HCT116 (cell line): Measurements from ENCODE around the gene HOMER1. TPM values are rescaled to one million over a fixed set of nuclear protein-coding genes. Genes with fewer than 3 reads are reported as not detected.

ENCODE experiments used
- ATAC-seq: fragments of 200-7000 bp; cut with Tn5 transposase; 2 replicates; pipeline ENCODE4 v1.9.1; 2020; ENCODE audit warnings: mild to moderate bottlenecking, moderate library complexity
- BruUV-seq: library from RNA; stranded (reverse); fragments of 400-500 nt; replicated peaks from 2 replicates; lab custom pipeline; 2021; lab: Mats Ljungman, UMichigan
- CTCF ChIA-PET: fragments of 300-600 bp; sonication (Branson Sonifier 250); formaldehyde crosslinking; loops from one replicate; lab custom pipeline; 2021; ENCODE audit warnings: antibody characterized with exemption; lab: Charles Lee
- POLR2A ChIA-PET: fragments of 300-600, 350-600 bp; sonication (Branson Sonifier 250); formaldehyde crosslinking; loops from one replicate; lab custom pipeline; 2021; ENCODE audit warnings: antibody characterized with exemption; lab: Charles Lee
- RAD21 ChIA-PET, 2 experiments: fragments of 300-600 bp; sonication (Branson Sonifier 250); formaldehyde crosslinking; loops; one replicate each; lab custom pipeline; 2023; ENCODE audit warnings: low total read pairs in 2 of 2; ENCODE audit not compliant: uncharacterized antibody in 2 of 2, unreplicated experiment in 2 of 2, low non-redundant PET in 1 of 2; lab: Charles Lee
- DNase-seq: peaks from one replicate; pipeline ENCODE4 v3.0.0-alpha.2; 2010; ENCODE audit warnings: low read depth, low spot score
- H2AFZ ChIP-seq: fragments of 200-600 bp; shearing (Covaris generic), sonication (generic); 2 replicates; pipeline ENCODE4 v1.6.1; 2017; ENCODE audit warnings: low read depth, mixed run types, mixed read lengths, antibody characterized with exemption, low read length; ENCODE audit not compliant: poor library complexity, severe bottlenecking
- H3K27ac ChIP-seq: 2 replicates; pipeline ENCODE4 v1.5.1; 2012; ENCODE audit warnings: low read depth, low read length
- H3K27me3 ChIP-seq: fragments of 200-600 bp; sonication (generic); 2 replicates; pipeline ENCODE4 v1.6.1; 2016; ENCODE audit warnings: mixed run types, low read length, mixed read lengths; ENCODE audit not compliant: insufficient read depth
- H3K36me3 ChIP-seq, 2 experiments: fragments of 200-500 bp in 1 of 2; fragments of 200-600 bp in 1 of 2; sonication (Bioruptor generic) in 1 of 2; sonication (generic) in 1 of 2; 2 replicates each; pipeline versions ENCODE4 v1.5.1 to v1.6.1; 2014 to 2016; ENCODE audit warnings: low read length in 2 of 2, inconsistent platforms in 1 of 2, mixed read lengths in 1 of 2, mixed run types in 1 of 2; ENCODE audit not compliant: insufficient read depth in 2 of 2, control insufficient read depth in 1 of 2
- H3K4me1 ChIP-seq, 2 experiments: fragments of 200-600 bp in 1 of 2; sonication (generic) in 1 of 2; 2 replicates each; pipeline versions ENCODE4 v1.5.1 to v1.6.1; 2012 to 2017; ENCODE audit warnings: low read length in 2 of 2, inconsistent platforms in 1 of 2, mild to moderate bottlenecking in 1 of 2, mixed read lengths in 1 of 2, mixed run types in 1 of 2, moderate library complexity in 1 of 2; ENCODE audit not compliant: insufficient read depth in 2 of 2, control insufficient read depth in 1 of 2
- H3K4me2 ChIP-seq: fragments of 200-600 bp; sonication (generic); 2 replicates; pipeline ENCODE4 v1.6.1; 2017; ENCODE audit warnings: mixed run types, low read length, mixed read lengths
- H3K4me3 ChIP-seq, 2 experiments: fragments of 200-600 bp in 1 of 2; sonication (generic) in 1 of 2; replicated peaks in 1 of 2; 2 replicates each; pipeline ENCODE4 v1.5.1; 2011 to 2016; ENCODE audit warnings: low read length in 2 of 2, control low read depth in 1 of 2, low read depth in 1 of 2, mild to moderate bottlenecking in 1 of 2, mixed read lengths in 1 of 2, mixed run types in 1 of 2
- H3K79me2 ChIP-seq: fragments of 200-600 bp; sonication (generic); 2 replicates; pipeline ENCODE4 v1.6.1; 2017; ENCODE audit warnings: mild to moderate bottlenecking, mixed run types, low read length, moderate library complexity, mixed read lengths; ENCODE audit not compliant: insufficient read depth
- H3K9ac ChIP-seq: fragments of 200-600 bp; sonication (generic); 2 replicates; pipeline ENCODE4 v1.6.1; 2016; ENCODE audit warnings: low read length, mixed read lengths
- H3K9me2 ChIP-seq: fragments of 200-600 bp; sonication (generic), shearing (Covaris generic); 2 replicates; pipeline ENCODE4 v1.6.1; 2017; ENCODE audit warnings: mixed run types, mild to moderate bottlenecking, moderate library complexity; ENCODE audit not compliant: insufficient read depth
- H3K9me3 ChIP-seq, 2 experiments: fragments of 200-500 bp in 1 of 2; fragments of 200-600 bp in 1 of 2; sonication (Bioruptor generic) in 1 of 2; sonication (generic) in 1 of 2; 2 replicates each; pipeline ENCODE4 v1.6.1; 2014 to 2017; ENCODE audit warnings: low read length in 2 of 2, mixed read lengths in 2 of 2, inconsistent platforms in 1 of 2, low read depth in 1 of 2, mild to moderate bottlenecking in 1 of 2, mixed run types in 1 of 2, moderate library complexity in 1 of 2; ENCODE audit not compliant: control insufficient read depth in 1 of 2, insufficient read depth in 1 of 2
- H4K20me1 ChIP-seq: fragments of 200-600 bp; sonication (generic), shearing (Covaris generic); 2 replicates; pipeline ENCODE4 v1.6.1; 2017; ENCODE audit warnings: mixed run types, mild to moderate bottlenecking, moderate library complexity; ENCODE audit not compliant: insufficient read depth
- EZH2 ChIP-seq: fragments of 200-600 bp; sonication (generic); IDR thresholded peaks from 2 replicates; pipeline ENCODE4 v1.6.1; 2017; ENCODE audit warnings: antibody characterized with exemption, mixed run types
- EZH2phosphoT487 ChIP-seq: fragments of 200-600 bp; IDR thresholded peaks from 2 replicates; pipeline ENCODE4 v1.6.1; 2018; ENCODE audit warnings: antibody characterized with exemption, borderline replicate concordance
- JUND ChIP-seq: IDR thresholded peaks from 2 replicates; pipeline ENCODE4 v1.6.1; 2012
- POLR2A ChIP-seq: IDR thresholded peaks from 2 replicates; pipeline ENCODE4 v1.7.0; 2011; ENCODE audit warnings: borderline replicate concordance; ENCODE audit not compliant: insufficient read depth, insufficient read length; ENCODE audit errors: extremely low read depth
- POLR2AphosphoS5 ChIP-seq: IDR thresholded peaks from 2 replicates; pipeline ENCODE4 v1.6.1; 2011; ENCODE audit warnings: mild to moderate bottlenecking, low read depth, low read length, moderate library complexity
- SIN3A ChIP-seq: IDR thresholded peaks from 2 replicates; pipeline ENCODE4 v1.6.1; 2012; ENCODE audit warnings: low read depth
- SP1 ChIP-seq: IDR thresholded peaks from 2 replicates; pipeline ENCODE4 v1.6.1; 2012; ENCODE audit warnings: low read depth
- YY1 ChIP-seq: IDR thresholded peaks from 2 replicates; pipeline ENCODE4 v1.6.1; 2011; ENCODE audit warnings: low read length, low read depth, moderate library complexity, mild to moderate bottlenecking; ENCODE audit not compliant: insufficient replicate concordance; ENCODE audit errors: extremely low read depth
- ZNF274 ChIP-seq: fragments of 200-500 bp; sonication (Bioruptor generic); IDR thresholded peaks from 2 replicates; pipeline ENCODE4 v1.6.1; 2014; ENCODE audit warnings: mild to moderate bottlenecking, low read depth, low read length, inconsistent platforms
- intact Hi-C: fragments of 100-400 bp; cut with micrococcal nuclease; formaldehyde crosslinking; loops from 2 replicates; pipeline ENCODE4 v1.10.0; 2022
- total RNA-seq: library from RNA; stranded (reverse); gene quantifications from one replicate; pipeline ENCODE4 v1.2.1, GENCODE V29; 2021; ENCODE audit not compliant: unreplicated experiment
- TF ChIP-seq, protein P1 (sequence below): IDR thresholded peaks from 2 replicates; pipeline ENCODE4 v1.6.1; 2012; ENCODE audit warnings: low read depth
- TF ChIP-seq, protein P2 (sequence below): IDR thresholded peaks from 2 replicates; pipeline ENCODE4 v1.6.1; 2012
- TF ChIP-seq, protein P3 (sequence below): IDR thresholded peaks from 2 replicates; pipeline ENCODE4 v1.6.1; 2012

The HOMER1 gene
- total RNA-seq, 1 experiment from 2014 or later: 21.4 TPM

DNA sequence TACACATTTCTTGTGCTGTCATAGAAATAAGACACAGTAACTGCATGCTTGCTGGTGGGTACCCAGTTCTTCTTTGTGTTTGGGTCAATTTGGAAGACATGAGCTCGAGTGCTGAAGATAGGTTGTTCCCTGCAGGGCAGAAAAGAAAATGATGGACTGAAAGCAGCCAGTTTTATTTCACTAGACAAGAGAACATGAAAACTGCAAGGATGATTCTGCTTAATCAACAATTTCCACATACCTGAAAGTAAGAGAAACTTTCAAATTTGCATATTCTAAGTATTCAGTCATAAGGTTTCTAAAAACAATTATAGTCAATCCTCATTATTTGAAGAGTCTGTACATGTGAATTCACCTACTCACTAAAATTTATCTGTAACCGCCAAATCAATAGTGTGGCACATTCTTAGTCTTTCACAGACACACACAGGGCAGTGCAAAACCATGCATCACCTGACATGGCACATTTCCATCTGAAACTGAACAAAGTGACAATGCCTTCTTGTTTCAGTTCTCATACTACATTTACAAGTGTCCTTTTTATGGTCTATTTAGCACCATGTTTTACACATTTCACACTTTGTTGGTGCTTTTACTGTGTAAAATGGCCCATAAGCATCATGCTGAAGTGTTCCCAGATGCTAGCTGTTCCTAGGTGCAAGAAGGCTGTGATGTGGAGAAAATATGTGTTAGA is 56.9 kb downstream of the HOMER1 start:
- peaks cover 7% of the 10 kb centered on the region; the same call in 1 of the 2 replicates for H3K79me2 ChIP-seq
- H2AFZ ChIP-seq: no peak overlapping the region
- H3K9me2 ChIP-seq: no peaks in the 10 kb centered on the region
- BruUV-seq: no TSS peak
- no peaks in the 10 kb centered on the region for H4K20me1 ChIP-seq
- RAD21 ChIA-PET: no interaction called here
- ATAC-seq: no peak
- H3K4me2 ChIP-seq: no peak overlapping the region
- intact Hi-C loops: loop anchor here (10.0 kb wide), 1 partner anchor 58 kb away; the partner anchor contains the start of gene HOMER1
- no peaks in the 10 kb centered on the region for H3K9me3 ChIP-seq
- CTCF ChIA-PET: no interaction called here
- no peaks in the 10 kb centered on the region for H3K27me3 ChIP-seq
- TF ChIP-seq, protein P1, sequence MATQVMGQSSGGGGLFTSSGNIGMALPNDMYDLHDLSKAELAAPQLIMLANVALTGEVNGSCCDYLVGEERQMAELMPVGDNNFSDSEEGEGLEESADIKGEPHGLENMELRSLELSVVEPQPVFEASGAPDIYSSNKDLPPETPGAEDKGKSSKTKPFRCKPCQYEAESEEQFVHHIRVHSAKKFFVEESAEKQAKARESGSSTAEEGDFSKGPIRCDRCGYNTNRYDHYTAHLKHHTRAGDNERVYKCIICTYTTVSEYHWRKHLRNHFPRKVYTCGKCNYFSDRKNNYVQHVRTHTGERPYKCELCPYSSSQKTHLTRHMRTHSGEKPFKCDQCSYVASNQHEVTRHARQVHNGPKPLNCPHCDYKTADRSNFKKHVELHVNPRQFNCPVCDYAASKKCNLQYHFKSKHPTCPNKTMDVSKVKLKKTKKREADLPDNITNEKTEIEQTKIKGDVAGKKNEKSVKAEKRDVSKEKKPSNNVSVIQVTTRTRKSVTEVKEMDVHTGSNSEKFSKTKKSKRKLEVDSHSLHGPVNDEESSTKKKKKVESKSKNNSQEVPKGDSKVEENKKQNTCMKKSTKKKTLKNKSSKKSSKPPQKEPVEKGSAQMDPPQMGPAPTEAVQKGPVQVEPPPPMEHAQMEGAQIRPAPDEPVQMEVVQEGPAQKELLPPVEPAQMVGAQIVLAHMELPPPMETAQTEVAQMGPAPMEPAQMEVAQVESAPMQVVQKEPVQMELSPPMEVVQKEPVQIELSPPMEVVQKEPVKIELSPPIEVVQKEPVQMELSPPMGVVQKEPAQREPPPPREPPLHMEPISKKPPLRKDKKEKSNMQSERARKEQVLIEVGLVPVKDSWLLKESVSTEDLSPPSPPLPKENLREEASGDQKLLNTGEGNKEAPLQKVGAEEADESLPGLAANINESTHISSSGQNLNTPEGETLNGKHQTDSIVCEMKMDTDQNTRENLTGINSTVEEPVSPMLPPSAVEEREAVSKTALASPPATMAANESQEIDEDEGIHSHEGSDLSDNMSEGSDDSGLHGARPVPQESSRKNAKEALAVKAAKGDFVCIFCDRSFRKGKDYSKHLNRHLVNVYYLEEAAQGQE: no peak
- TF ChIP-seq EZH2 (no peak), SP1 (no peak), SIN3A (no peak), JUND (no peak), POLR2AphosphoS5 (no peak), POLR2A (no peak), YY1 (no peak), EZH2phosphoT487 (no peak), ZNF274 (no peak)
- TF ChIP-seq, protein P2, sequence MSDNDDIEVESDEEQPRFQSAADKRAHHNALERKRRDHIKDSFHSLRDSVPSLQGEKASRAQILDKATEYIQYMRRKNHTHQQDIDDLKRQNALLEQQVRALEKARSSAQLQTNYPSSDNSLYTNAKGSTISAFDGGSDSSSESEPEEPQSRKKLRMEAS: no peak
- TF ChIP-seq, protein P3, sequence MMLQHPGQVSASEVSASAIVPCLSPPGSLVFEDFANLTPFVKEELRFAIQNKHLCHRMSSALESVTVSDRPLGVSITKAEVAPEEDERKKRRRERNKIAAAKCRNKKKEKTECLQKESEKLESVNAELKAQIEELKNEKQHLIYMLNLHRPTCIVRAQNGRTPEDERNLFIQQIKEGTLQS: no peak
- TF ChIP-seq, all 23 proteins: peak for 0
- no peak for DNase-seq
- no peak overlapping the region for H3K27ac ChIP-seq
- no peaks in the 10 kb centered on the region for H3K4me1 ChIP-seq
- POLR2A ChIA-PET: no interaction called here
- H3K9ac ChIP-seq: no peak overlapping the region
- H3K36me3 ChIP-seq: no peaks in the 10 kb centered on the region
- H3K4me3 ChIP-seq: no peak overlapping the region
